Measurements from ENCODE around the gene UTF1. TPM values are rescaled to one million over a fixed set of nuclear protein-coding genes. Genes with fewer than 3 reads are reported as not detected.

Gene UTF1
- total RNA-seq, 6 experiments from 2014 or later = not detected

GRCh38 chr10:133197786-133198185 lies 32.2 kb upstream of the UTF1 start:
- no peak overlapping the region for H3K4me3 Mint-ChIP-seq
- H3K4me1 Mint-ChIP-seq (ENCODE audit: low read depth) = no peaks in the 10 kb centered on the region
- H3K36me3 Mint-ChIP-seq (ENCODE audit: low read depth) = no peaks in the 10 kb centered on the region
- H3K9me3 Mint-ChIP-seq = peaks cover 19% of the 10 kb centered on the region
- no peak for TF ChIP-seq CTCF (IDR thresholded peaks at IDR 0.05)
- no peak overlapping the region for H3K27ac Mint-ChIP-seq
- DNase-seq = no peak
- peaks cover 8% of the 10 kb centered on the region for H3K27me3 Mint-ChIP-seq (ENCODE audit: insufficient read depth)

GRCh38 chr10:133198206-133198605 lies 31.8 kb upstream of the UTF1 start:
- H3K27ac Mint-ChIP-seq = no peak overlapping the region
- H3K9me3 Mint-ChIP-seq = peaks cover 20% of the 10 kb centered on the region
- no peak for TF ChIP-seq CTCF (IDR thresholded peaks at IDR 0.05)
- no peak overlapping the region for H3K4me3 Mint-ChIP-seq
- no peak for DNase-seq
- H3K27me3 Mint-ChIP-seq (ENCODE audit: insufficient read depth) = peaks cover 4% of the 10 kb centered on the region
- no peaks in the 10 kb centered on the region for H3K4me1 Mint-ChIP-seq (ENCODE audit: low read depth)
- H3K36me3 Mint-ChIP-seq (ENCODE audit: low read depth) = no peaks in the 10 kb centered on the region

GRCh38 chr10:133198621-133199487 lies 31.2 kb upstream of the UTF1 start:
- DNase-seq = no peak
- Mint-ChIP-seq H3K27ac (no peak overlapping the region), H3K27me3 (ENCODE audit: insufficient read depth) (no peaks in the 10 kb centered on the region; the same call in 1 of the 2 replicates), H3K4me3 (no peak overlapping the region), H3K9me3 (peaks cover 26% of the 10 kb centered on the region), H3K4me1 (ENCODE audit: low read depth) (no peaks in the 10 kb centered on the region), H3K36me3 (ENCODE audit: low read depth) (no peaks in the 10 kb centered on the region)
- TF ChIP-seq CTCF (IDR thresholded peaks at IDR 0.05) = no peak

- Mint-ChIP-seq H3K4me1 (ENCODE audit: low read depth) (no peaks in the 10 kb centered on the region), H3K4me3 (no peak overlapping the region), H3K27me3 (ENCODE audit: insufficient read depth) (no peaks in the 10 kb centered on the region; the same call in 1 of the 2 replicates), H3K27ac (no peak overlapping the region), H3K9me3 (peaks cover 31% of the 10 kb centered on the region), H3K36me3 (ENCODE audit: low read depth) (no peaks in the 10 kb centered on the region)
- DNase-seq = no peak
- no peak for TF ChIP-seq CTCF (IDR thresholded peaks at IDR 0.05)
Observed at GRCh38 chr10:133199488-133199885, 30.5 kb upstream of the UTF1 start.

GRCh38 chr10:133199992-133200611 lies 29.9 kb upstream of the UTF1 start:
- no peaks in the 10 kb centered on the region for H3K36me3 Mint-ChIP-seq (ENCODE audit: low read depth)
- no peak for TF ChIP-seq CTCF (IDR thresholded peaks at IDR 0.05)
- H3K4me1 Mint-ChIP-seq (ENCODE audit: low read depth) = no peaks in the 10 kb centered on the region
- H3K4me3 Mint-ChIP-seq = no peak overlapping the region
- H3K27me3 Mint-ChIP-seq (ENCODE audit: insufficient read depth) = no peaks in the 10 kb centered on the region; the same call in 1 of the 2 replicates
- peaks cover 26% of the 10 kb centered on the region for H3K9me3 Mint-ChIP-seq
- H3K27ac Mint-ChIP-seq = no peak overlapping the region
- no peak for DNase-seq

Data from HFFc6 (cell line).